Right atrium auricular region (tissue), 2 donors: ENCODE results near the gene KLF2. TPM values are rescaled to one million over a fixed set of nuclear protein-coding genes. Genes with fewer than 3 reads are reported as not detected.
"Not testable (repeated sequence)": the region's sequence is repeated elsewhere in the genome, so short reads cannot be mapped to it uniquely, and the experiment has no call there.

ENCODE experiments used
- DNase-seq: peaks from one replicate; pipeline ENCODE4 v3.0.0-alpha.2; 2019; ENCODE audit warnings: low spot score
- H3K27ac ChIP-seq, 2 donors: fragments of 200-600 bp; sonication (generic); 1 replicate in 1 of 2; 2 replicates in 1 of 2; pipeline ENCODE4 v1.5.1; 2016 to 2019
- H3K27me3 ChIP-seq, 2 donors: fragments of 200-600 bp; sonication (generic); one replicate each; pipeline versions ENCODE4 v1.5.1 to v1.6.0; 2017 to 2019
- H3K36me3 ChIP-seq: fragments of 200-600 bp; sonication (generic); one replicate; pipeline ENCODE4 v1.5.1; 2016
- H3K4me1 ChIP-seq, 2 donors: fragments of 200-600 bp; sonication (generic); one replicate each; pipeline versions ENCODE4 v1.5.1 to v1.6.0; 2017 to 2019
- H3K4me3 ChIP-seq, 2 donors: fragments of 200-600 bp; sonication (generic); 1 replicate in 1 of 2; 2 replicates in 1 of 2; pipeline ENCODE4 v1.5.1; 2017 to 2019; ENCODE audit warnings: mild to moderate bottlenecking in 1 of 2, moderate library complexity in 1 of 2
- H3K9me3 ChIP-seq, 2 donors: fragments of 200-600 bp; sonication (generic); one replicate each; pipeline ENCODE4 v1.5.1; 2019
- total RNA-seq, 2 donors: library from RNA; depleted of rRNA; stranded (reverse); fragments of >200 nt; gene quantifications; one replicate each; pipeline ENCODE4 v1.1.0, GENCODE V29; 2016
- TF ChIP-seq, protein P1 (sequence below), 2 donors: fragments of 200-600 bp; sonication (generic); IDR thresholded peaks; one replicate each; pipeline ENCODE4 v1.5.1; 2019; ENCODE audit warnings: antibody characterized with exemption in 2 of 2

KLF2 gene
- total RNA-seq, 2 donors from 2014 or later, result 40.9 to 82.3 TPM

DNA sequence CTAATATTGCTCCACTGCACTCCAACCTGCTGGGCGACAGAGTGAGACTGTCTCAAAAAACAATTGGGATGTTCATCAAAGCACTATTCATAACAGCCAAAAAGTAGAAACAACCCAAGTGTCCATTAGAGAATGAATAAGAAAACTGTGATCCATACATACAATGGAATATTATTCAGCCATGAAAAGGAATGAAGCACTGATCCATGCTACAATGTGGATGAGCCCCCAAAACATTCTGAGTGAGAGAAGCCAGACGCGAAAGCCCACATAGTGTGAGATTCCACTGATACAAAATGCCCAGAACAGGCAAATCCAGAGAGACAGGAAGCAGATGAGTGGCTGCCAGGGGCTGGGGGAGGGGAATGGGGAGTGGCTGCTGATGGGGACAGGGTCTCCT, 16.0 kb downstream of the KLF2 start:
- Histone ChIP-seq H3K9me3 (no peaks in the 10 kb centered on the region), H3K27me3 (no peaks in the 10 kb centered on the region), H3K4me3 (no peak overlapping the region), H3K27ac (peak overlapping the region; percentile 85 to 97), H3K36me3 (no peaks in the 10 kb centered on the region), H3K4me1 (peaks cover 0 to 47% of the 10 kb centered on the region in 2 donors)
- DNase-seq, result no peak
- TF ChIP-seq, protein P1, sequence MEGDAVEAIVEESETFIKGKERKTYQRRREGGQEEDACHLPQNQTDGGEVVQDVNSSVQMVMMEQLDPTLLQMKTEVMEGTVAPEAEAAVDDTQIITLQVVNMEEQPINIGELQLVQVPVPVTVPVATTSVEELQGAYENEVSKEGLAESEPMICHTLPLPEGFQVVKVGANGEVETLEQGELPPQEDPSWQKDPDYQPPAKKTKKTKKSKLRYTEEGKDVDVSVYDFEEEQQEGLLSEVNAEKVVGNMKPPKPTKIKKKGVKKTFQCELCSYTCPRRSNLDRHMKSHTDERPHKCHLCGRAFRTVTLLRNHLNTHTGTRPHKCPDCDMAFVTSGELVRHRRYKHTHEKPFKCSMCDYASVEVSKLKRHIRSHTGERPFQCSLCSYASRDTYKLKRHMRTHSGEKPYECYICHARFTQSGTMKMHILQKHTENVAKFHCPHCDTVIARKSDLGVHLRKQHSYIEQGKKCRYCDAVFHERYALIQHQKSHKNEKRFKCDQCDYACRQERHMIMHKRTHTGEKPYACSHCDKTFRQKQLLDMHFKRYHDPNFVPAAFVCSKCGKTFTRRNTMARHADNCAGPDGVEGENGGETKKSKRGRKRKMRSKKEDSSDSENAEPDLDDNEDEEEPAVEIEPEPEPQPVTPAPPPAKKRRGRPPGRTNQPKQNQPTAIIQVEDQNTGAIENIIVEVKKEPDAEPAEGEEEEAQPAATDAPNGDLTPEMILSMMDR (IDR thresholded peaks at IDR 0.05), result no peak

- TF ChIP-seq, protein P1 (IDR thresholded peaks at IDR 0.05), result no peak
- H3K27me3 ChIP-seq, result no peaks in the 10 kb centered on the region
- H3K4me1 ChIP-seq, result peaks cover 0 to 49% of the 10 kb centered on the region in 2 donors
- H3K27ac ChIP-seq, result peak overlapping the region; percentile 85 to 97
- no peaks in the 10 kb centered on the region for H3K9me3 ChIP-seq
- H3K4me3 ChIP-seq, result no peak overlapping the region
- DNase-seq, result peak; percentile 63
- H3K36me3 ChIP-seq, result no peaks in the 10 kb centered on the region
Measured at GRCh38 chr19:16342002-16342715, 17.5 kb downstream of the KLF2 start.

GRCh38 chr19:16343156-16343555, 18.5 kb downstream of the KLF2 start:
- TF ChIP-seq, protein P1 (IDR thresholded peaks at IDR 0.05), result no peak
- peaks cover 0 to 51% of the 10 kb centered on the region in 2 donors for H3K4me1 ChIP-seq
- H3K27me3 ChIP-seq, result no peaks in the 10 kb centered on the region
- no peaks in the 10 kb centered on the region for H3K9me3 ChIP-seq
- DNase-seq, result no peak
- peak overlapping the region; percentile 85 to 97 for H3K27ac ChIP-seq
- H3K36me3 ChIP-seq, result no peaks in the 10 kb centered on the region
- H3K4me3 ChIP-seq, result no peak overlapping the region

- TF ChIP-seq, protein P1 (IDR thresholded peaks at IDR 0.05), result no peak
- Histone ChIP-seq H3K36me3 (no peaks in the 10 kb centered on the region), H3K27me3 (no peaks in the 10 kb centered on the region), H3K4me3 (no peak overlapping the region), H3K4me1 (peaks cover 0 to 46% of the 10 kb centered on the region in 2 donors), H3K27ac (peak overlapping the region; percentile 69), H3K9me3 (no peaks in the 10 kb centered on the region)
- DNase-seq, result no peak
Measured at GRCh38 chr19:16345457-16345856, 20.8 kb downstream of the KLF2 start.

DNA sequence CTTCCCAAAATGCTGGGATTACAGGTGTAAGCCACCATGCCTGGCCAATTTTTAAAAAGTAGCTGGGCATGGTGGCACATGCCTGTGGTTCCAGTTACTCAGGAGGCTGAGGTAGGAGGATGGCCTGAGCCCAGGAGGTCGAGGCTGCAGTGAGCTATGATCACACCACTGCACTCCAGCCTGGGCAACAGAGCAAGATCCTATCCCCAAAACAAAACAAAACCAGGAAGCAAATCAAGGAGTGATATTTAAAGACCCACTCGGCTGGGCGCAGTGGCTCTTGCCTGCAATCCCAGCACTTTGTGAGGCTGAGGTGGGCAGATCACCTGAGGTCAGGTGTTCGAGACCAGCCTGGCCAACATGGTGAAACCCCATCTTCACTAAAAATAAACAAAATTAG, 22.5 kb downstream of the KLF2 start:
- not testable (repeated sequence) for DNase-seq, H3K36me3 ChIP-seq, H3K9me3 ChIP-seq, H3K4me3 ChIP-seq, H3K27me3 ChIP-seq
- Histone ChIP-seq H3K27ac (peak overlapping the region; percentile 69), H3K4me1 (peaks cover 0 to 35% of the 10 kb centered on the region in 2 donors)

DNA sequence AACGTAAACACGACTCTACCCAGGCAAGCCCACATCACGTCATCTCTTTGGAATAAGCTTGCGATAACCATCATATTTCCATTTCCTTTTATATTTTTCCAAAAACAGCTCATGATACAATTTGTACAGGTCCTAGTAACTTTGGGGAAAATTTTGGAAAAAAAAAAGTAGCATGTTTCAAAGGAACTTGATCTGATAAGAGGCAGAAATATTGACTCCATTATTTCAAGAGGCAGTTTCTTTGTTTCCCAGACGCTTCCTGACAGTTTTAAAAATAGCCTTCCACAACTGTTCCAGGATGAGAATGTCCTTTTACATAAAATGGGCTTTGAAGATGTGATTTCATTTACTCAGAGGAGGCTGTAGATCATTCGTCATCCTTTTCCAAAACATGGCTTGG, 23.1 kb downstream of the KLF2 start:
- Histone ChIP-seq H3K9me3 (no peaks in the 10 kb centered on the region), H3K36me3 (no peaks in the 10 kb centered on the region), H3K27me3 (no peaks in the 10 kb centered on the region), H3K4me3 (no peak overlapping the region), H3K27ac (peak overlapping the region; percentile 69), H3K4me1 (peaks cover 0 to 29% of the 10 kb centered on the region in 2 donors)
- no peak for DNase-seq
- TF ChIP-seq, protein P1 (IDR thresholded peaks at IDR 0.05), result no peak
